HG02852 (cell line): ENCODE measurements around the gene GPR137.
A peak's percentile ranks its signal among the peaks of the same experiment; 100 is the strongest.

Experiments
- ATAC-seq: cut with Tn5 transposase; IDR thresholded peaks from one replicate; pipeline ENCODE4 v1.9.1; 2021; ENCODE audit warnings: mild to moderate bottlenecking, moderate library complexity; ENCODE audit not compliant: unreplicated experiment

Gene GPR137

GRCh38 chr11:64284962-64285884 lies at the start of gene GPR137:
Gene GPR137, plus strand, starts transcription at chr11:64285848. Its CDS starts 677 bp downstream, at chr11:64286525.
- ATAC-seq, result peak; percentile 61

- no peak for ATAC-seq
These were observed 48.1 kb upstream of the GPR137 start for GRCh38 chr11:64237484-64237951.

- no peak for ATAC-seq
These were observed 47.6 kb upstream of the GPR137 start for GRCh38 chr11:64238076-64238475.

GRCh38 chr11:64238999-64239398 lies 46.6 kb upstream of the GPR137 start:
- ATAC-seq, result no peak

GRCh38 chr11:64239662-64240434 lies 45.8 kb upstream of the GPR137 start:
- no peak for ATAC-seq

- ATAC-seq, result peak; percentile 51
These were observed 45.0 kb upstream of the GPR137 start, which contains the start of gene FKBP2 for GRCh38 chr11:64240435-64241240. Gene FKBP2, plus strand, starts transcription at chr11:64241095. Its CDS starts 1,293 bp downstream, at chr11:64242388.

GRCh38 chr11:64241241-64241490 lies 44.5 kb upstream of the GPR137 start:
- peak; percentile 62 for ATAC-seq

- peak; percentile 58 for ATAC-seq
These were observed 43.9 kb upstream of the GPR137 start for GRCh38 chr11:64241491-64242374.

- no peak for ATAC-seq
These were observed 42.3 kb upstream of the GPR137 start for GRCh38 chr11:64243236-64243854.

GRCh38 chr11:64244107-64244506 lies 41.5 kb upstream of the GPR137 start:
- no peak for ATAC-seq

- no peak for ATAC-seq
These were observed 40.7 kb upstream of the GPR137 start for GRCh38 chr11:64244966-64245365.

GRCh38 chr11:64245401-64245796 lies 40.2 kb upstream of the GPR137 start:
- no peak for ATAC-seq

- no peak for ATAC-seq
These were observed 39.6 kb upstream of the GPR137 start for GRCh38 chr11:64245797-64246620.

GRCh38 chr11:64246621-64246870 lies 39.1 kb upstream of the GPR137 start:
- ATAC-seq, result peak; percentile 0

- peak; percentile 37 for ATAC-seq
These were observed 38.5 kb upstream of the GPR137 start, which contains the start of gene PPP1R14B for GRCh38 chr11:64246871-64247728. Gene PPP1R14B, minus strand, starts transcription at chr11:64246943. Its CDS starts 270 bp downstream, at chr11:64246673.

- no peak for ATAC-seq
These were observed 37.7 kb upstream of the GPR137 start for GRCh38 chr11:64247729-64248531.

GRCh38 chr11:64248578-64248977 lies 37.1 kb upstream of the GPR137 start:
- ATAC-seq, result no peak
